OCI-LY7 (cell line): ENCODE measurements around the gene PCDH1. TPM values are rescaled to one million over a fixed set of nuclear protein-coding genes. Genes with fewer than 3 reads are reported as not detected.

Experiments used
- BruUV-seq: library from RNA; stranded (reverse); fragments of 400-500 nt; replicated peaks from 2 replicates; lab custom pipeline; 2021; lab: Mats Ljungman, UMichigan
- CTCF ChIA-PET: fragments of 300-600 bp; sonication (Branson Sonifier 250); formaldehyde crosslinking; loops from one replicate; lab custom pipeline; 2022; ENCODE audit warnings: antibody characterized with exemption; ENCODE audit not compliant: unreplicated experiment; lab: Charles Lee
- POLR2A ChIA-PET: fragments of 300-600 bp; sonication (Branson Sonifier 250); formaldehyde crosslinking; loops from one replicate; lab custom pipeline; 2022; ENCODE audit warnings: antibody characterized with exemption; lab: Charles Lee
- DNase-seq: peaks from one replicate; pipeline ENCODE4 v3.0.0-alpha.2; 2015; ENCODE audit warnings: low spot score
- H2AFZ ChIP-seq: fragments of 200-600 bp; sonication (generic), shearing (Covaris generic); 2 replicates; pipeline ENCODE4 v1.6.1; 2014; ENCODE audit warnings: mild to moderate bottlenecking, antibody characterized with exemption, low read length, moderate library complexity
- H3K27ac ChIP-seq: fragments of 200-600 bp; sonication (generic); 2 replicates; pipeline ENCODE4 v1.5.1; 2014; ENCODE audit warnings: mixed run types, low read depth, mild to moderate bottlenecking, moderate library complexity, low read length, inconsistent platforms; ENCODE audit not compliant: poor library complexity, severe bottlenecking
- H3K36me3 ChIP-seq: fragments of 200-600 bp; sonication (generic); 2 replicates; pipeline ENCODE4 v1.6.1; 2014; ENCODE audit warnings: mild to moderate bottlenecking, antibody characterized with exemption, low read length, moderate library complexity, mixed read lengths; ENCODE audit not compliant: insufficient read depth
- H3K4me1 ChIP-seq: fragments of 200-600 bp; sonication (generic); 2 replicates; pipeline ENCODE4 v1.5.1; 2014; ENCODE audit warnings: mild to moderate bottlenecking, low read length; ENCODE audit not compliant: insufficient read depth, poor library complexity, severe bottlenecking
- H3K4me2 ChIP-seq: fragments of 200-600 bp; sonication (generic); 2 replicates; pipeline ENCODE4 v1.6.1; 2014; ENCODE audit warnings: mild to moderate bottlenecking, low read length
- H3K4me3 ChIP-seq: fragments of 200-600 bp; sonication (generic); 2 replicates; pipeline ENCODE4 v1.5.1; 2014; ENCODE audit warnings: mild to moderate bottlenecking, low read depth, low read length; ENCODE audit not compliant: poor library complexity, severe bottlenecking
- H3K79me2 ChIP-seq: fragments of 200-600 bp; sonication (generic); 2 replicates; pipeline ENCODE4 v1.6.1; 2016; ENCODE audit warnings: low read depth, mild to moderate bottlenecking, low read length, moderate library complexity, mixed read lengths; ENCODE audit not compliant: insufficient read depth
- H3K9me2 ChIP-seq: fragments of 200-600 bp; sonication (generic); 2 replicates; pipeline ENCODE4 v1.6.1; 2016; ENCODE audit warnings: mild to moderate bottlenecking, low read length, mixed read lengths; ENCODE audit not compliant: insufficient read depth
- H3K9me3 ChIP-seq: fragments of 200-600 bp; sonication (generic); 2 replicates; pipeline ENCODE4 v1.6.1; 2014; ENCODE audit warnings: mild to moderate bottlenecking, mixed run types, low read length, mixed read lengths
- H4K20me1 ChIP-seq: fragments of 200-600 bp; sonication (generic); 2 replicates; pipeline ENCODE4 v1.6.1; 2014; ENCODE audit warnings: mild to moderate bottlenecking, antibody characterized with exemption, low read length, moderate library complexity, mixed read lengths; ENCODE audit not compliant: insufficient read depth
- CTCF ChIP-seq: fragments of 200-600 bp; sonication (generic); conservative IDR thresholded peaks from 2 replicates; pipeline ENCODE4 v1.5.1; 2014; ENCODE audit warnings: mild to moderate bottlenecking, antibody characterized with exemption, low read length, moderate library complexity, mixed read lengths
- EZH2phosphoT487 ChIP-seq: fragments of 200-600 bp; sonication (generic); IDR thresholded peaks from 2 replicates; pipeline ENCODE4 v1.6.1; 2018; ENCODE audit warnings: low read depth, borderline replicate concordance, mild to moderate bottlenecking, mixed run types, antibody characterized with exemption, low read length, moderate library complexity, mixed read lengths
- intact Hi-C: fragments of 100-400 bp; cut with micrococcal nuclease; formaldehyde crosslinking; loops from one replicate; pipeline ENCODE4 v1.10.0; 2022; ENCODE audit not compliant: unreplicated experiment
- total RNA-seq, 2 experiments: library from RNA; depleted of rRNA in 1 of 2; stranded (reverse); fragments of >200 nt in 1 of 2; shearing (Covaris generic) in 1 of 2; gene quantifications; 2 replicates each; pipeline ENCODE4 v1.2.3, GENCODE V29; 2014 to 2022

The PCDH1 gene
- total RNA-seq, 2 experiments from 2014 or later, result not detected

DNA sequence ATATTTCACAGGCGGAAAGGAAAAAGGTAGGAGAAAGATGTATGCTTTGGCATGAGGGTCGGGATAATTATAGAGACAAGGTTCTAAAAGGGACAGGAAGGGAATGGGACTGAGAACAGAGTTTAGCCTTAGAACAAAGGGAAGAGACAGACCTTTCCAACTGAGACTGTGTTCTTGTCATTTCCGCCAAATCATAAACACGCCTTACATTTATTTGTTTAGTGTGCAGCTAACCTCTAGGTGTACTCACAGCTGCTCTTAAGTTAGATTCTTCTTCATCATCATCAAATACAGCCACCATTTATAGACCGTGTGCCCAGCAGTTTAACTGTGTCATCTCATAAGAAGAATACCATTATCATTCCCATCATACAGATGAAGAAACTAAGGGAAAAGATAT, 39.5 kb upstream of the PCDH1 start:
- BruUV-seq, result no TSS peak
- H3K79me2 ChIP-seq, result no peaks in the 10 kb centered on the region
- intact Hi-C loops, result no loop called here
- H3K4me2 ChIP-seq, result no peak overlapping the region
- H3K27ac ChIP-seq, result no peak overlapping the region
- CTCF ChIA-PET, result no interaction called here
- H2AFZ ChIP-seq, result no peak overlapping the region
- no peaks in the 10 kb centered on the region for H3K9me3 ChIP-seq
- TF ChIP-seq CTCF (no peak), EZH2phosphoT487 (no peak)
- POLR2A ChIA-PET, result interaction anchor here (0.7 to 5.0 kb wide), 3 partner anchors 11 to 1744 kb away, joined by 3 to 23 read pairs (median 4); partner anchors contain the start of gene RNF14
- no peaks in the 10 kb centered on the region for H3K9me2 ChIP-seq
- H3K4me1 ChIP-seq, result peaks cover 41% of the 10 kb centered on the region
- H3K4me3 ChIP-seq, result no peak overlapping the region
- no peaks in the 10 kb centered on the region for H4K20me1 ChIP-seq
- no peaks in the 10 kb centered on the region for H3K36me3 ChIP-seq
- no peak for DNase-seq

- Histone ChIP-seq H3K9me2 (no peaks in the 10 kb centered on the region), H3K4me3 (peak overlapping the region; percentile 2), H3K4me1 (peaks cover 36% of the 10 kb centered on the region), H3K36me3 (no peaks in the 10 kb centered on the region), H4K20me1 (no peaks in the 10 kb centered on the region), H3K4me2 (peak overlapping the region; percentile 55), H2AFZ (peak overlapping the region; percentile 84), H3K27ac (peak overlapping the region; percentile 18), H3K79me2 (no peaks in the 10 kb centered on the region), H3K9me3 (no peaks in the 10 kb centered on the region)
- ChIA-PET CTCF (interaction anchor here (0.5 to 2.7 kb wide), 8 partner anchors 27 to 225 kb away, joined by 3 to 19 read pairs (median 4); partner anchors contain the start of gene RNF14), POLR2A (interaction anchor here (0.6 to 5.0 kb wide), 12 partner anchors 10 to 648 kb away, joined by 3 to 23 read pairs (median 4); partner anchors contain the start of genes HDAC3, PCDH12, RELL2 and RNF14)
- TF ChIP-seq EZH2phosphoT487, result no peak
- no peak for TF ChIP-seq CTCF
- peak; percentile 42 for DNase-seq
- intact Hi-C loops, result no loop called here
- no TSS peak for BruUV-seq
These were observed 38.3 kb upstream of the PCDH1 start for GRCh38 chr5:141916522-141916921.

- POLR2A ChIA-PET, result interaction anchor here (0.6 to 5.0 kb wide), 13 partner anchors 8 to 648 kb away, joined by 3 to 23 read pairs (median 4); partner anchors contain the start of genes DELE1, HDAC3, PCDH12 and RELL2
- CTCF ChIA-PET, result interaction anchor here (0.5 to 2.7 kb wide), 8 partner anchors 26 to 224 kb away, joined by 3 to 19 read pairs (median 4); partner anchors contain the start of gene RNF14
- H3K36me3 ChIP-seq, result no peaks in the 10 kb centered on the region
- peak; percentile 48 for DNase-seq
- no TSS peak for BruUV-seq
- H3K79me2 ChIP-seq, result no peaks in the 10 kb centered on the region
- peak overlapping the region; percentile 84 for H2AFZ ChIP-seq
- intact Hi-C loops, result no loop called here
- no peak for TF ChIP-seq EZH2phosphoT487
- peak; percentile 49 for TF ChIP-seq CTCF
- peaks cover 36% of the 10 kb centered on the region for H3K4me1 ChIP-seq
- peak overlapping the region; percentile 55 for H3K4me2 ChIP-seq
- H3K27ac ChIP-seq, result peak overlapping the region; percentile 18
- H3K9me2 ChIP-seq, result no peaks in the 10 kb centered on the region
- no peak overlapping the region for H3K4me3 ChIP-seq
- no peaks in the 10 kb centered on the region for H4K20me1 ChIP-seq
- no peaks in the 10 kb centered on the region for H3K9me3 ChIP-seq
These were observed 37.7 kb upstream of the PCDH1 start for GRCh38 chr5:141915881-141916336.
